ENCODE measurements around the gene TTC39C.

DNA sequence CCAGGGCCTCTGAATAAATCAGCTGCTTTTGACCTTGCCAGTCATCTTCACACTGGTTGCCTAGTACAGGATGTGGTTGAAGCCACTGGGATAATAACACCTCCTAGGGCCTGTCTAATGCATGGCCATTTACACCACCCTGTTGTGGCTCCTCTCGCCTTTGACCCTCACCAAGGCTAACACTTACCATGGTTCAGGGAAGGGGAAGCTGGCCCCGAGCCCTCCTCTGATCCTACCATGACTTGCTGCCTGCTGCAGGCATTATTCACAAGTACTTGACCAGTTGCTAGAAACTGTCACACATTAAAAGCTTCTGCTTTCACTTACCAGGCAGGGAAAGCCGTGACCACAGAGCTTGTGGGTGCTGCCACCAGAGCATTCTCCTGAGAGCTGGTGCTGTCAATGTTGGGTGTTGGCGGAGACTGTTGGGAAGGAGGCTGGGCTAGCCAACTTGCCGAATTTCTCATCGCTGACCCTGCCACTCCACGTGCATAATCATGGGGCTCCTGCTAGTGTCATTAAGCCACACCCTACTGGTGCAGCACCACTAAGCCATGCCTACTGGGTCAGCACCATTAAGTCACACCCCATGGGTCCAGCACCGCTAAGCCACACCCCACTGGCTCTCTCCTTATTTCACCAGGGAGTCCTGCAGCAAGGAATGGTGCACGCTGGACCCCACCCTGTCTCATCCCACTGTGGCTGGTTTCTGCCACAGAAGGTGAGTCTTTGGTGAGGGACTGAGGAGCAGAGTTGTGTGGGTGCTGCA, 47.0 kb upstream of the TTC39C start:
- TF ChIP-seq CTCF (IDR thresholded peaks at IDR 0.05 in 8 of 11, conservative IDR thresholded peaks at IDR 0.05 in 3 of 11), result no peak
- no peak for TF ChIP-seq POLR2A (IDR thresholded peaks at IDR 0.05)
